HG03565 (cell line): Measurements from ENCODE around the gene UBA6.
"Not testable (repeated sequence)": the region's sequence is repeated elsewhere in the genome, so short reads cannot be mapped to it uniquely, and the experiment has no call there.

Source experiments
- ATAC-seq: cut with Tn5 transposase; IDR thresholded peaks from one replicate; pipeline ENCODE4 v1.9.1; 2021; ENCODE audit warnings: mild to moderate bottlenecking, moderate library complexity; ENCODE audit not compliant: unreplicated experiment

The UBA6 gene

GRCh38 chr4:67700738-67701516 lies at the start of gene UBA6:
TSS of gene UBA6 (minus strand) at chr4:67701155. CDS start at chr4:67701119, 36 bp downstream.
- peak; percentile 97 for ATAC-seq

- ATAC-seq, result no peak
Measured at GRCh38 chr4:67750691-67751090, 49.7 kb upstream of the UBA6 start.

- no peak for ATAC-seq
Measured at GRCh38 chr4:67749286-67749685, 48.3 kb upstream of the UBA6 start.

- no peak for ATAC-seq
Measured at GRCh38 chr4:67746797-67747495, 46.0 kb upstream of the UBA6 start.

GRCh38 chr4:67744561-67745283 lies 43.8 kb upstream of the UBA6 start:
- no peak for ATAC-seq

- ATAC-seq, result no peak
Measured at GRCh38 chr4:67743194-67743593, 42.2 kb upstream of the UBA6 start.

- no peak for ATAC-seq
Measured at GRCh38 chr4:67736262-67736661, 35.3 kb upstream of the UBA6 start.

GRCh38 chr4:67735325-67735724 lies 34.4 kb upstream of the UBA6 start:
- no peak for ATAC-seq

- not testable (repeated sequence) for ATAC-seq
Measured at GRCh38 chr4:67730511-67730910, 29.6 kb upstream of the UBA6 start.

GRCh38 chr4:67727124-67727850 lies 26.3 kb upstream of the UBA6 start:
- ATAC-seq, result no peak

- no peak for ATAC-seq
Measured at GRCh38 chr4:67725981-67726380, 25.0 kb upstream of the UBA6 start.

GRCh38 chr4:67725132-67725531 lies 24.2 kb upstream of the UBA6 start:
- ATAC-seq, result no peak

- no peak for ATAC-seq
Measured at GRCh38 chr4:67723949-67724348, 23.0 kb upstream of the UBA6 start.

- ATAC-seq, result no peak
Measured at GRCh38 chr4:67723341-67723740, 22.4 kb upstream of the UBA6 start.

GRCh38 chr4:67721770-67722597 lies 21.0 kb upstream of the UBA6 start:
- no peak for ATAC-seq

- no peak for ATAC-seq
Measured at GRCh38 chr4:67721315-67721769, 20.4 kb upstream of the UBA6 start.

- ATAC-seq, result no peak
Measured at GRCh38 chr4:67719953-67720617, 19.1 kb upstream of the UBA6 start.

- no peak for ATAC-seq
Measured at GRCh38 chr4:67718848-67719247, 17.9 kb upstream of the UBA6 start.

GRCh38 chr4:67717586-67717985 lies 16.6 kb upstream of the UBA6 start:
- ATAC-seq, result no peak

- ATAC-seq, result no peak
Measured at GRCh38 chr4:67714955-67715354, 14.0 kb upstream of the UBA6 start.
